ENCODE results near the gene MITF.

The MITF gene

DNA sequence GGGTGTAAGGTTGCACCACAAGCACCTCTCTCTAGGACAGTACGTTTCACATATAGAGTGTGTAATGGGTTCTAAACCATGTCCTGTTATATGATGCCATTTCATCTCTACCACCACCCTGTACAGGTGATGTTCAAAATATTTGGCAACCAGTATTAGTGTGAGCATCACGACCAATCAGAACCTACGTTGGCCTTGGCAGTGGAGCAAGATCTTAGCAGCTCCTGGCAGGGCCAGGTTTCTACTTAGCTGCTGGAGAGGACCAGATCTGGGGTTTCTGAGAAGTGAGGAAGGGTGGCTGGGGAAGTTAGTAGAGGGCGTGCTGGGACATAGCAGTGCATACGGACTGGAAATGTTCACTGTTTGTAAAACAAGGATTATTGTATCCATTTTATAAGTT is 23.1 kb upstream of the MITF start:
- DNase-seq (ENCODE audit: low spot score), result no peak
- no peak for TF ChIP-seq CTCF (IDR thresholded peaks at IDR 0.05; ENCODE audit: extremely low read depth, missing control alignments)

DNA sequence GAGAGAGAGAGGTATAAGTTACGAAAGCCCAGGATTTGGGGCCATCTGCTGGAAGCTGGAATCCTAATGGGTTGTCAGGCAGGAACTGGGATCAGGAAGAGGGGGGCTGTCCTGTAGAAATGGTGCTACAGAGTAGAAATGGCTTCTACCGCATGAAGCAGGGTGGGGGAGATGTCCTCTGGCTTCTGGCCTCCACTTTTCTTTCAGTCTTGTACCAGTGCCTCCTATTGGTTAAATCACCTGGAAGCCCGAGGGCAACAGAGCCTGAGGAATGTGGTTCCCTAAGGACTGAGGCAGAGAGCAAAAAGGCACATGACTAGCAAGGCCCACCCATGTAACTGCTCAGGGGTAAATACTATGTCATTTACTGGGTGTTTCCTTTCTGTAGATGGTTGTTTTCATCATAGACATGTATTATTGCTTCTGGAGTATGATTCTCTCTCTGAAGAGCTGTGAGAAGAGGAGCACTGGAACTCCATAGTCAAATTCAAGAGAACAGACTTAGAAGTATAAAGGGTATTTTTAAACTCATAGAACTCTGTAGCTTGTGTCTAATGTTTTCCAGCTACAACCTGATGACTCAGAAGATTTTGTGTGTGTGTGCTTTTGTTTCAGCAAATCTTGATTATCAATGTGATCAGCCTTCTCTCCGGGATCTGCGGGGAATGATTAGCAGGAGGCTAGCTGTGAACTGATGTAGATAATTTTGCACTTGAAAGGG is 20.2 kb upstream of the MITF start:
- DNase-seq (ENCODE audit: low spot score), result no peak
- no peak for TF ChIP-seq CTCF (IDR thresholded peaks at IDR 0.05; ENCODE audit: extremely low read depth, missing control alignments)

DNA sequence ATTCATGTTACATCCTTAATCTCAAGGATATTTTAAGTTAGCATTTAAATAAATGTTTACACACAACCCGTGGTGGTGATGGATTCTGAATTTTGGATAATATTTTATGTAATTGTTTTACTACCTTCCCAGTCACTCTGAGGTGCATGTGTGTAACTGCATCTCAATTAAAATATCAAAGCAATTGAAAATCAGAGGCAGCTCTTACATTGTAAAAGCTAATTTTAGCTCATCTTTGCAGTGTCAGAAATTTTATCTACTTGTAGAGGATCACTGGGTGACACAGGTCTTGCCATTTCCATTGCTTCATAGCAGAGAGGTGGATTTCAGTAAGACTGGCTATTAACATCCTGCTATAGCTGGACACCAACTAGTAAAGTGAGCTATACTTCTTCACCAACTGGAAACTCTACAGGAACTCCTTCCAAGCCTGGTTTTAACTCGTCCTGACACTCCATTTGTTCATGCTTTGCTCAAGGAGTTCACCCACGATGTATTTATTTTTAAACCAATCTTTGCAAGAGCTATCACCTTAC is 19.6 kb upstream of the MITF start:
- DNase-seq (ENCODE audit: low spot score), result no peak
- TF ChIP-seq CTCF (IDR thresholded peaks at IDR 0.05; ENCODE audit: extremely low read depth, missing control alignments), result no peak

GRCh38 chr3:69720824-69721223 is 18.4 kb upstream of the MITF start:
- TF ChIP-seq CTCF (IDR thresholded peaks at IDR 0.05; ENCODE audit: extremely low read depth, missing control alignments), result no peak

DNA sequence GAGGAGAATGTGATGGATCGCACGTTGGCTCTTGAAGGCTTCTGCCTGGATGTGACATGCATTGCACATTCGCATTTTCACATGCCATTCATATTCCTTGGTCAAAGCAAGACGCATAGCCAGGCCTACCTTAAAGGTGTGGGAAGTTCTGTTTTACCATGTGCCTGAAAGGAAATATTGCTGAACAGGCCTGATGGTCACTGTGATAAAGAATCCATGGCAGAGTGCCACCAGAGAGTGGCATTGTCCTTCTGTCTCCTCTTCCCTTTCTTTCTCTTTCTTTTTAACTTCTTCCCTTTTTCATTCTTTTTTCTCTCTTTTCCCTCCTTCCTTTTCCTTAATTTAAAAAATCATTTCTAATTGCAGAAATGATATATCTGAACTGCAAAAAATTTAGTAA is 15.9 kb upstream of the MITF start:
- DNase-seq (ENCODE audit: low spot score), result no peak
- no peak for TF ChIP-seq CTCF (IDR thresholded peaks at IDR 0.05; ENCODE audit: extremely low read depth, missing control alignments)

More at GRCh38 chr3:69720824-69721223, 18.4 kb upstream of the MITF start:
- DNase-seq (ENCODE audit: low spot score), result no peak

DNA sequence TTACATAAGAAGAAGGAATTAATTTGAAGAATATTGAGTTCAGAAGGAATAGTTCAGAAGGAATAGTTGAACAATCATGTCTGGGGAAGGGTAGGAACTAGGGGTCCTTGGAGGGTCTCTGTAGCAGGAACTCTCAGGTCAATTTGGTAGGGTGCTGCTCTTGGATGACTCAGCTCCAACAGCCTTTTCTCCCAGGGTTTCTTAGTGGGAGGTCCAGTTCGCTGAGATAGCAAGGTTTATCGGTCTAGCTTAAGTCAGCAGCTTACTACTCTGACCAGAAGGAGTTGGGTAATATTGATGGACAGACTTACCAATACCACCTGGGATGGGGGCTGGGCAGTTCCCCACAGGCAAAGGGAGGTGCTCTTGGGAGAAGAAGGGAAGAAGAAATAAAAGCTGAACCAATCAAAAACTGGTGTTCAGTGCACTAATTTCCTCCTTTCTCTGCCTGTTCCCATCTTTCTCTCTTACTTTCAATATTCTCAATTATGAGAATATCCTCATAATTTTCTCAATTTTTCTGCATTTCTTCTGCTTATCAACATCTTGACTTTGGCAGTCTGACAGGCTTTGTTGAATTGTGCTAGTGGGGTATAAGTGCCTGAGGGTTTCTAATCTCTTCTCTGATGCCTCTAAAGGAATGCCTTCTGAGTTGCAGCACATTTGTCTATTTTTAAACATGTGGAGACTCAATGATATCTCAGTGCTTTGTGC is 14.4 kb upstream of the MITF start:
- TF ChIP-seq CTCF (IDR thresholded peaks at IDR 0.05; ENCODE audit: extremely low read depth, missing control alignments), result no peak
- no peak for DNase-seq (ENCODE audit: low spot score)

DNA sequence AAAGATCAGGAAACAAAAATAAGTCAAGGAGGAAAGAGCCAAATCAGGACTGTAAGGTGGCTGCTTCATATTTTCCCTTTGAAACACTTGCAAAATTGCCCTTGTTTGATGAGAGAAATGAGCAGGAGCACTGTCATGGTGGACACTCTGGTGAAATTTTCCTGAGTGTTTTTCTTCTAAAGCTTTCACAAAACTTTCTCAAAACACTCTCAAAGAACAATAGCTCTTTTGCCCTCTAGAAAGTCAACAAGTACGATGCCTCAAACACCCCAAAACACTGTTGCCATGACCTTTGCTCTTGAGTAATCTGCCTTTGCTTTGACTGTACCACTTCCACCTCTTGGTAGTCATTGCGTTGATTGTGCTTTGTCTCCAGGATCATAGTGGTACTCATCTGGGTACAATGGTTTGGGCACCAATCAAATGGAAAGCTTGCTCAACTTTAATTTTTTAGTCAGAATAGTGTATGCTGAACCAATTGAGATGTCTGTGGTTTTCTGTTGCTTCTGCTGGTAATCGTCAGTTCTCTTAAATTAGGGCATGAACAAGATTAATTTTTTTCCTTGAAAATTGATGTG is 13.2 kb upstream of the MITF start:
- no peak for DNase-seq (ENCODE audit: low spot score)
- no peak for TF ChIP-seq CTCF (IDR thresholded peaks at IDR 0.05; ENCODE audit: extremely low read depth, missing control alignments)

All from GM20000 (cell line).